Measurements from ENCODE around the gene FOXN1.

DNA sequence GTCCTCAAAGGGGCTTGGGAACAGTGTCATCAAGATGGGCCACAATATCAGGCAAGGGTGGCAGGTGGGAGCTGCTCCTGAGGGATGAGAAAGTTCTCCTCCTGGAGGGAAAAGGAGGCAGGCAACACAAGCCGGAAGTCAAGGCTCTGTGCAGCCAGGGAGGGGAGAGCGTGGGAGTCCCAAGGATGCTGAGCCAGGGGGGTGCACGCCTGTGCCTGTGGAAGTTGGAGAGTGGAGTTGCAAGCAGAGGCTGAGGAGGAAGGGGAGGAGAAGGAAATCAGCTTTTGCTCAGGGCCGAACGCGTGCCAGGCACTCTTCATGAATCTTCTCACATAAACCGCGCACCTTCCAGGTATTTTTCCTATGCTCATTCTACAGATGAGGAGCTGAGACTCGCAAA, 40.1 kb upstream of the FOXN1 start:
- TF ChIP-seq, protein P1, sequence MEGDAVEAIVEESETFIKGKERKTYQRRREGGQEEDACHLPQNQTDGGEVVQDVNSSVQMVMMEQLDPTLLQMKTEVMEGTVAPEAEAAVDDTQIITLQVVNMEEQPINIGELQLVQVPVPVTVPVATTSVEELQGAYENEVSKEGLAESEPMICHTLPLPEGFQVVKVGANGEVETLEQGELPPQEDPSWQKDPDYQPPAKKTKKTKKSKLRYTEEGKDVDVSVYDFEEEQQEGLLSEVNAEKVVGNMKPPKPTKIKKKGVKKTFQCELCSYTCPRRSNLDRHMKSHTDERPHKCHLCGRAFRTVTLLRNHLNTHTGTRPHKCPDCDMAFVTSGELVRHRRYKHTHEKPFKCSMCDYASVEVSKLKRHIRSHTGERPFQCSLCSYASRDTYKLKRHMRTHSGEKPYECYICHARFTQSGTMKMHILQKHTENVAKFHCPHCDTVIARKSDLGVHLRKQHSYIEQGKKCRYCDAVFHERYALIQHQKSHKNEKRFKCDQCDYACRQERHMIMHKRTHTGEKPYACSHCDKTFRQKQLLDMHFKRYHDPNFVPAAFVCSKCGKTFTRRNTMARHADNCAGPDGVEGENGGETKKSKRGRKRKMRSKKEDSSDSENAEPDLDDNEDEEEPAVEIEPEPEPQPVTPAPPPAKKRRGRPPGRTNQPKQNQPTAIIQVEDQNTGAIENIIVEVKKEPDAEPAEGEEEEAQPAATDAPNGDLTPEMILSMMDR (IDR thresholded peaks at IDR 0.05) = no peak
- TF ChIP-seq RAD21 (IDR thresholded peaks at IDR 0.05; ENCODE audit: low read length) (no peak), POLR2AphosphoS5 (IDR thresholded peaks at IDR 0.05; ENCODE audit: low read depth, low read length) (no peak), GATA2 (CRISPR knock-in tag; IDR thresholded peaks at IDR 0.05) (no peak)
- TF ChIP-seq, protein P2, sequence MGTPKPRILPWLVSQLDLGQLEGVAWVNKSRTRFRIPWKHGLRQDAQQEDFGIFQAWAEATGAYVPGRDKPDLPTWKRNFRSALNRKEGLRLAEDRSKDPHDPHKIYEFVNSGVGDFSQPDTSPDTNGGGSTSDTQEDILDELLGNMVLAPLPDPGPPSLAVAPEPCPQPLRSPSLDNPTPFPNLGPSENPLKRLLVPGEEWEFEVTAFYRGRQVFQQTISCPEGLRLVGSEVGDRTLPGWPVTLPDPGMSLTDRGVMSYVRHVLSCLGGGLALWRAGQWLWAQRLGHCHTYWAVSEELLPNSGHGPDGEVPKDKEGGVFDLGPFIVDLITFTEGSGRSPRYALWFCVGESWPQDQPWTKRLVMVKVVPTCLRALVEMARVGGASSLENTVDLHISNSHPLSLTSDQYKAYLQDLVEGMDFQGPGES (IDR thresholded peaks at IDR 0.05; ENCODE audit: low read depth, low read length) = no peak
- TF ChIP-seq, protein P3, sequence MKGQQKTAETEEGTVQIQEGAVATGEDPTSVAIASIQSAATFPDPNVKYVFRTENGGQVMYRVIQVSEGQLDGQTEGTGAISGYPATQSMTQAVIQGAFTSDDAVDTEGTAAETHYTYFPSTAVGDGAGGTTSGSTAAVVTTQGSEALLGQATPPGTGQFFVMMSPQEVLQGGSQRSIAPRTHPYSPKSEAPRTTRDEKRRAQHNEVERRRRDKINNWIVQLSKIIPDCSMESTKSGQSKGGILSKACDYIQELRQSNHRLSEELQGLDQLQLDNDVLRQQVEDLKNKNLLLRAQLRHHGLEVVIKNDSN (IDR thresholded peaks at IDR 0.05; ENCODE audit: borderline replicate concordance, low read depth) = no peak
- TF ChIP-seq, protein P4, sequence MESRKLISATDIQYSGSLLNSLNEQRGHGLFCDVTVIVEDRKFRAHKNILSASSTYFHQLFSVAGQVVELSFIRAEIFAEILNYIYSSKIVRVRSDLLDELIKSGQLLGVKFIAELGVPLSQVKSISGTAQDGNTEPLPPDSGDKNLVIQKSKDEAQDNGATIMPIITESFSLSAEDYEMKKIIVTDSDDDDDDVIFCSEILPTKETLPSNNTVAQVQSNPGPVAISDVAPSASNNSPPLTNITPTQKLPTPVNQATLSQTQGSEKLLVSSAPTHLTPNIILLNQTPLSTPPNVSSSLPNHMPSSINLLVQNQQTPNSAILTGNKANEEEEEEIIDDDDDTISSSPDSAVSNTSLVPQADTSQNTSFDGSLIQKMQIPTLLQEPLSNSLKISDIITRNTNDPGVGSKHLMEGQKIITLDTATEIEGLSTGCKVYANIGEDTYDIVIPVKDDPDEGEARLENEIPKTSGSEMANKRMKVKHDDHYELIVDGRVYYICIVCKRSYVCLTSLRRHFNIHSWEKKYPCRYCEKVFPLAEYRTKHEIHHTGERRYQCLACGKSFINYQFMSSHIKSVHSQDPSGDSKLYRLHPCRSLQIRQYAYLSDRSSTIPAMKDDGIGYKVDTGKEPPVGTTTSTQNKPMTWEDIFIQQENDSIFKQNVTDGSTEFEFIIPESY (IDR thresholded peaks at IDR 0.05; ENCODE audit: borderline replicate concordance, low read depth) = no peak
